ENCODE measurements around the gene TSSK3.
"Not testable (repeated sequence)": the region's sequence is repeated elsewhere in the genome, so short reads cannot be mapped to it uniquely, and the experiment has no call there.

Gene TSSK3

GRCh38 chr1:32339363-32339978 is 22.9 kb upstream of the TSSK3 start:
- peak; percentile 80 for DNase-seq

DNA sequence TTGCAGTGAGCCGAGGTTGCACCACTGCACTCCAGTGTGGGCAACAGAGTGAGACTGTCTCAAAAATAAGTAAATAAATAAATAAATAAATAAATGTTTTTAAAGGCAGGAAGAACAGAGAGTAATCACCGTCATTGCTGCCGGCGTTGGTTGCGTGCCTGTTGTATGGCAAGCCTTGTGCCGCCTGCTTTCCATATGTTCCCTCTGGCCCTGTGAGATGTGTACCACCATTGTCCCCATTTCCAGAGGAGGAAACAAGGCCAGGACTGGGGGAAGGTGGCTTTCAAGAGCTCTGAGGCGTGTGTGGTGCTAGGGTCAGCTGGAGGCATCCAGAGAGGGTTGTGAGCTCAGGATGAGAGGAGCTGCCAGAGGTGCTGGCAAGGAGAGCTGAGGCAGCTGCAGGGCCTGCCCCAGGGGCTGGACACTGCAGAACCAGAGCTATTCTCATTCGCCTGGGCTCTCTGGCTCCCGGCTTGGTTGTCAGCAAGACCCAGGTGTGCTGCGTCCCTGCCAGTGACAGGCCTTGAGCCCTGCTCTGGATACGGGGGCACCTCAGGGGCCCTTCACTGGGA is 21.1 kb upstream of the TSSK3 start:
- DNase-seq, result no peak

GRCh38 chr1:32341971-32342370 is 20.4 kb upstream of the TSSK3 start:
- no peak for DNase-seq

GRCh38 chr1:32342704-32343103 is 19.6 kb upstream of the TSSK3 start:
- DNase-seq, result no peak

GRCh38 chr1:32345289-32345827 is 17.0 kb upstream of the TSSK3 start:
- DNase-seq, result no peak

- no peak for DNase-seq
Measured at GRCh38 chr1:32346532-32347157, 15.7 kb upstream of the TSSK3 start.

GRCh38 chr1:32349211-32349708 is 13.1 kb upstream of the TSSK3 start:
- DNase-seq, result peak; percentile 34

DNA sequence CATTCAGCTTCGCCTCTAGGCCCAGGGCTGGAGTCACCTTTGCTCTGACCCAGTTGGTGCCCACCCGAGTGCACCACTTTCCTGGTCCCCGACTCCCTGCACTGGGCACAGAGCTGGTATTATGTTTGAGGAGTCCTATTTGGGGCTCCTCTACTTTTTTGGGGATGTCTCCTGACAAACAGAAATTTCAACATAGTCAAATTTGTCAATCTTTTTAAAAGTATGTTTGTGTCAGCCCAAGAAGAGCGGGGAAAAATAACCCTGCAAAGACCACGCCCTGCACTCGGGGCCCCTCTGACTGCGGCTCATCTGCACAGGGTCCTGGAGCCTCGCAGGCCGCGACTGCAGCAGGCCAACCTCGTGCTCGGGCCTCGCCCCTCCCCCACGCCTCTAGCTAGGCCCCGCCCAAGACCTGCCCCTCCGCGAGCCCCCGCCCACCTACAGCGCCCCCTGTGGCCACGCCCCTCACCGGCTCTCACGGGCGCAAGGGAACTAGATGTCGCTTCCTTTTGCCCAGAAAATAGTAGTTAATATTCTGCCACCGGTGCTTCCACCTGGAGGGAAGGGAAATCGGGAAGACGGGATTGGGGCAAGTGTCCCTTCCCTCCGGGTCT is 11.4 kb upstream of the TSSK3 start:
- DNase-seq, result no peak

GRCh38 chr1:32351399-32352238 is 10.7 kb upstream of the TSSK3 start:
- DNase-seq, result peak; percentile 94

GRCh38 chr1:32352239-32352745 is 10.0 kb upstream of the TSSK3 start:
- no peak for DNase-seq

GRCh38 chr1:32352831-32353383 is 9.4 kb upstream of the TSSK3 start:
- DNase-seq, result no peak

GRCh38 chr1:32353431-32353830 is 8.9 kb upstream of the TSSK3 start:
- DNase-seq, result no peak

DNA sequence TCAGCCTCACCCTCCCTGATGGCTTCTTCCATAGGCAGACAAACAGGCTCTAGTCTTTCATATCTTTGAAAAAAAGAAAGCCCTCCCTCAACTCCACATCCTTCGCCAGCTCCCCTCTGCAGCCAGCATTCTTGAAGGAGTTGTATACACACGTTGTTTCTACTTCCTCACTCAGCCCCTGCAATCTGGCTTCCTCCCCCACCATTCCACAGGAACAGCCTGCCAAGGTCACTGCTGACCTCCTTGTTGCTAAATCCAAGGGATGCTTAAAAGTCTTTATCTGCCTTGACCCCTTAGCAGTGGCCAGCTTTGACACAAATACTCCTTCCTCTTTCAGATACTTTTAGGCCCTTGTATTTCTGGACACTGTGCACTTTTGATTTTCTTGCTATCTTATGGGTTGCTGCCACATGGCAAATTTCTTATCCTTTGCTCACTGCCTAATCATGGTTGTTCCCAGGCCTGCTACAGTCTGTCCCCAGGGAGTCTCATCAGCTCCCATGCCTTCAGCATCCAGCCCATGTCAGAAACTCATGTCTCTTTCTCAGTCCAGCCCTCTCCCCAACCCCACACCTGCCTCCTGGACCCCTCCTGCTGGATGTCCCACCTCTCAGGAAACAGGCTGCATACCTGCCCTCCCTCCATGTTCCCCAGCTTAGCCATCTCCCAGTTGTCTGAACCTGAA is 8.3 kb upstream of the TSSK3 start:
- DNase-seq, result no peak

DNA sequence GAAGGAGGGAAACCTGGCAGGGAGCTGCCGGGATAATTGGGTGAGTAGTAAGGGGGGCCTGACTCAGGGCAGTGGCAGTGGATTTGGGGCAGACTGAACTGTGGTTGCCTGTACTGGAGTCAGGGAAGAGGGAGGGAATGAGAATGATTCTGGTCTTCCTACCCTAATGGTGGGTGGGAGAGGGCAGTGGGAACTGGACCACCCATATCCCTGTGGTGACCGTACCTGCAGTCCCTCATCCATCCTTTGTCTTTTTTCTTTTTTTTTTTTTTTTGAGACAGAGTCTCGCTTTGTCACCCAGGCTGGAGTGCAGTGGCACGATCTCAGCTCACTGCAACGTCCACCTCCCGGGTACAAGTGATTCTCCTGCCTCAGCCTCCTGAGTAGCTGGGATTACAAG is 6.6 kb upstream of the TSSK3 start:
- DNase-seq, result not testable (repeated sequence)

DNA sequence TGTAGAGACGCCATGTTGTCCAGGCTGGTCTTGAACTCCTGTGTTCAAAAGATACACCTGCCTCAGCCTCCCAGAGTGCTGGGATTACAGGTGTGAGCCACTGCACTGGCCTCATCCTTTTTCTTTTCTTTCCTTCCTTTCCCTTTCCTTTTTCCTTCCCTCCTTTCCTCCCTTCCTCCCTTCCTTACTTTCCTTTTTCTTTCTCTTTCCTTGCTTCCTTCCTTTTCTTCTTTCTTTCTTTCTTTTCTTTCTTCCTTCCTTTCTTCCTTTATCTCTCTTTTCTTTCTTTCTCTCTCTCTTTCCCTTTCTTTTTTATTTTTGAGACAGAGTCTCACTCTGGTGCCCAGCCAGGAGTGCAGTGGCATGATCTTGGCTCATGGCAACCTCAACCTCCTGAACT is 5.9 kb upstream of the TSSK3 start:
- no peak for DNase-seq

GRCh38 chr1:32357614-32358013 is 4.7 kb upstream of the TSSK3 start:
- no peak for DNase-seq

DNA sequence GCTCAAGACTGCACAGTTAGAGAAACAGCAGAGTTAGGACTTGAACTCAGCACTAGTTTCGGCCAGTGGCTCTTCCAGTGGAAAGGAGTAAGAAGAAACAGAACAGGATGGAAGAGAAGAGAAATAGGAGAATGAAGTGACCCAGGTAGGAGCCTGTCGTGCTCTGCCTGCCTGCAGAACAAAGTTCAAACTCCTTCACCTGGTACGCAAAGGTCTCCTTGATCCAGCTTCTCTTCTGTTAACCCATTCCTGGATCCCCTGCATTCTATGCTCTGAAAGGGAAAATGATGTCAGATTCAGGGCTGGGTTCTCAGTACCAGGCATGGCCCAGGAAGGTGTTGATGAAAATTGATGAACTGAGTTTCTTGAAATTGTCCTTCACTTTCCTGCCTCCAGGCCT is 3.9 kb upstream of the TSSK3 start:
- no peak for DNase-seq

DNA sequence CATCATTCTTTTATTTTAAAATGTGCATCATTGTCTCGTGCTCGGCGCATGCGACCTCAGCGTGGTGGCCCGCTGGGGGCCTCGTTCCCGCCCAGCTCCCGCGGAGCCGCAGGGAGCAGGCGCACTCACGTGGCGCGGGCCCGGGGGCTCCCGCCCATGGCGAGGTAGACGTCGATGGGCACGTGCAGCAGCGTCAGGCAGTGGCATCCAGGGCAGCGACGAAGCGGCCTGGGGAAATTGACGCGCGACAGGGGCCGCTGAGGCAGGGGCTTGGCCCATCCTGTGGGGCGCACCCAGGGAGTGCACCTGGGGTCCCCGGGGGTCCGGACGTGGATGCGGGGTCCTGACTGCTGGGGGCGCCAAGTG is 1.0 kb upstream of the TSSK3 start:
- DNase-seq, result no peak

DNA sequence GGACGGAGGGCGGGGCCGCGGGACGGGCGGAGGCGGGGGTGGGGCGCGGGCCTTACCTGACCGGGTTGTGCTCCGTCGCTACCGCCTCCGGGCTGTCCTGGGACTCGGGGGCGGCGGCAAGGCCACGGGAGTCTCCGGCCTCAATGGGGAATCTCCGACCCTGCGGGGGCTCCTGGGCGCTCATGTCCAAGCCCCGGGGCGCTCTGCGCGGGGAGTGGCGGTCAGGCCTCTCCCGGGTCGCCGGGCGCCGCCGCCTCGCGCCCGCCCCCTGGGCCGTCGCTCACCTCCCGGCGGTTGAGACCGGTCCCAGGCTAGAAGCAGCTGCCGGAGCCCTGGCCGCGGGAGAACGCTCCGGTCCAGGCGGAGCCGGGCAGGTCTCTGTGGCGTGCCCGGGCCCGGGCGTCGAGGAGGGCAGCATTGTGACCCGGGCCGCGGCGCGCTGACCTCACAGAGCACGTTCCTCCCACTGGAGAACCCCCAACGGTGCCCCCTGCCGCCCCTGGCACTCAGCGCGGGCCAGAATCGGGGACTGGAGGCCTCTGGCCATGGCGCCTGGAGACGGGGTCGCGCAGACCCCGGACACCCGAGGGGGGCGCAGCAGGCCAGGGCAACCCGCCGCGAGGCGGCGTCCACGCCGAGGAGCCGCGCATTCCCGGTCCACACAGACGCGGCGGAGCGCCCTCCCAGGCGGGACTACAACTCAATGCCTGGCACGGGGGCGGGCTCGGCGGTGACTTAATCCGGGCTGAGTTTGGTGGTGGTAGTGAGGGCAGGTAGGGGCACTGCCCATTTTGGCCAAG is 465 bp upstream of the TSSK3 start:
- no peak for DNase-seq

DNA sequence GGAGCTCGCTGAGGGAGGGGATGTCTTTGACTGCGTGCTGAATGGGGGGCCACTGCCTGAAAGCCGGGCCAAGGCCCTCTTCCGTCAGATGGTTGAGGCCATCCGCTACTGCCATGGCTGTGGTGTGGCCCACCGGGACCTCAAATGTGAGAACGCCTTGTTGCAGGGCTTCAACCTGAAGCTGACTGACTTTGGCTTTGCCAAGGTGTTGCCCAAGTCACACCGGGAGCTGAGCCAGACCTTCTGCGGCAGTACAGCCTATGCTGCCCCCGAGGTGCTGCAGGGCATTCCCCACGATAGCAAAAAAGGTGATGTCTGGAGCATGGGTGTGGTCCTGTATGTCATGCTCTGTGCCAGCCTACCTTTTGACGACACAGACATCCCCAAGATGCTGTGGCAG is 1.4 kb downstream of the TSSK3 start:
- no peak for DNase-seq

GRCh38 chr1:32364836-32365235 is 2.5 kb downstream of the TSSK3 start:
- DNase-seq, result no peak

All from CD4-positive, alpha-beta T cell treated with Interleukin-15 for 1 hour (primary cell).